ENCODE data around the gene SORBS2.

GRCh38 chr4:185840953-185841352 is 29.0 kb upstream of the SORBS2 start:
- TF ChIP-seq POLR2A (IDR thresholded peaks at IDR 0.05; ENCODE audit: low read depth, low read length) = no peak
- TF ChIP-seq, protein P1, sequence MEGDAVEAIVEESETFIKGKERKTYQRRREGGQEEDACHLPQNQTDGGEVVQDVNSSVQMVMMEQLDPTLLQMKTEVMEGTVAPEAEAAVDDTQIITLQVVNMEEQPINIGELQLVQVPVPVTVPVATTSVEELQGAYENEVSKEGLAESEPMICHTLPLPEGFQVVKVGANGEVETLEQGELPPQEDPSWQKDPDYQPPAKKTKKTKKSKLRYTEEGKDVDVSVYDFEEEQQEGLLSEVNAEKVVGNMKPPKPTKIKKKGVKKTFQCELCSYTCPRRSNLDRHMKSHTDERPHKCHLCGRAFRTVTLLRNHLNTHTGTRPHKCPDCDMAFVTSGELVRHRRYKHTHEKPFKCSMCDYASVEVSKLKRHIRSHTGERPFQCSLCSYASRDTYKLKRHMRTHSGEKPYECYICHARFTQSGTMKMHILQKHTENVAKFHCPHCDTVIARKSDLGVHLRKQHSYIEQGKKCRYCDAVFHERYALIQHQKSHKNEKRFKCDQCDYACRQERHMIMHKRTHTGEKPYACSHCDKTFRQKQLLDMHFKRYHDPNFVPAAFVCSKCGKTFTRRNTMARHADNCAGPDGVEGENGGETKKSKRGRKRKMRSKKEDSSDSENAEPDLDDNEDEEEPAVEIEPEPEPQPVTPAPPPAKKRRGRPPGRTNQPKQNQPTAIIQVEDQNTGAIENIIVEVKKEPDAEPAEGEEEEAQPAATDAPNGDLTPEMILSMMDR (IDR thresholded peaks at IDR 0.05; ENCODE audit: extremely low read depth in 1 of 2, insufficient read depth in 1 of 2, low read depth in 1 of 2, low read length in 2 of 2) = no peak
- no peak for TF ChIP-seq EZH2 (IDR thresholded peaks at IDR 0.05; ENCODE audit: borderline replicate concordance, low read depth, low read length, severe bottlenecking)
- no peak for TF ChIP-seq POLR2AphosphoS5 (IDR thresholded peaks at IDR 0.05; ENCODE audit: insufficient read depth, low read depth, low read length)
- no peak for TF ChIP-seq MAX (IDR thresholded peaks at IDR 0.05; ENCODE audit: insufficient read depth, insufficient read length)
- TF ChIP-seq GATA2 (IDR thresholded peaks at IDR 0.05; ENCODE audit: insufficient read depth, insufficient read length, low read depth, low read length) = no peak
- TF ChIP-seq MYC (IDR thresholded peaks at IDR 0.05; ENCODE audit: low read depth, low read length) = no peak
- no peak for TF ChIP-seq JUN (IDR thresholded peaks at IDR 0.05; ENCODE audit: borderline replicate concordance, insufficient read depth, insufficient read length, low read depth)
- TF ChIP-seq FOS (IDR thresholded peaks at IDR 0.05; ENCODE audit: borderline replicate concordance, insufficient read depth, low read length) = no peak

Data from endothelial cell of umbilical vein (primary cell).